ENCODE data around the gene IFI30. TPM values are rescaled to one million over a fixed set of nuclear protein-coding genes. Genes with fewer than 3 reads are reported as not detected.
A peak's percentile ranks its signal among the peaks of the same experiment; 100 is the strongest.

IFI30 gene
- total RNA-seq, 1 experiment from 2014 or later = 20.2 TPM

GRCh38 chr19:18194181-18194530, 20.5 kb downstream of the IFI30 start:
- H3K27me3 Mint-ChIP-seq (ENCODE audit: low read depth) = peaks cover 2% of the 10 kb centered on the region; the same call in 1 of the 2 replicates
- H3K27ac Mint-ChIP-seq = peak overlapping the region; percentile 92
- ChIA-PET POLR2A (interaction anchor here (1.7 kb wide), 1 partner anchor 30 kb away, joined by 5 read pairs; no protein-coding TSS in a partner anchor), CTCF (interaction anchor here (0.9 to 6.0 kb wide), 9 partner anchors 11 to 192 kb away, joined by 3 to 43 read pairs (median 12); partner anchors contain the start of genes GDF15, JUND and RAB3A)
- H3K36me3 Mint-ChIP-seq = peaks cover 15% of the 10 kb centered on the region
- H3K4me3 Mint-ChIP-seq = peak overlapping the region; percentile 82
- no peak for TF ChIP-seq E2F5 (CRISPR knock-in tag; IDR thresholded peaks at IDR 0.05)
- peaks cover 20% of the 10 kb centered on the region for H3K4me1 Mint-ChIP-seq
- no peak for DNase-seq (ENCODE audit: low spot score)
- H3K9me3 Mint-ChIP-seq = no peaks in the 10 kb centered on the region
- no peak for ATAC-seq

GRCh38 chr19:18194554-18195238, 21.1 kb downstream of the IFI30 start:
- Mint-ChIP-seq H3K4me3 (peak overlapping the region; percentile 82), H3K4me1 (peaks cover 20% of the 10 kb centered on the region), H3K36me3 (peaks cover 19% of the 10 kb centered on the region), H3K27ac (peak overlapping the region; percentile 92), H3K27me3 (ENCODE audit: low read depth) (peaks cover 2% of the 10 kb centered on the region; the same call in 1 of the 2 replicates), H3K9me3 (no peaks in the 10 kb centered on the region)
- DNase-seq (ENCODE audit: low spot score) = peak; percentile 63
- CTCF ChIA-PET = interaction anchor here (0.5 to 6.0 kb wide), 13 partner anchors 10 to 877 kb away, joined by 3 to 43 read pairs (median 6); partner anchors contain the start of genes GDF15, JUND and RAB3A
- no peak; the same call in 1 of the 2 replicates for ATAC-seq
- POLR2A ChIA-PET = interaction anchor here (1.7 kb wide), 1 partner anchor 30 kb away, joined by 5 read pairs; no protein-coding TSS in a partner anchor
- TF ChIP-seq ZNF671 (CRISPR knock-in tag; IDR thresholded peaks at IDR 0.05) (0 out of 2 replicates have a peak, but pooled peaks have one; percentile 10), ZNF281 (CRISPR knock-in tag; IDR thresholded peaks at IDR 0.05) (no peak), AR (CRISPR knock-in tag; IDR thresholded peaks at IDR 0.05) (no peak)

GRCh38 chr19:18196511-18196845, 22.9 kb downstream of the IFI30 start:
- H3K27me3 Mint-ChIP-seq (ENCODE audit: low read depth) = peaks cover 2% of the 10 kb centered on the region; the same call in 1 of the 2 replicates
- CTCF ChIA-PET = interaction anchor here (1.2 to 6.0 kb wide), 2 partner anchors 9 to 83 kb away, joined by 3 to 33 read pairs; no protein-coding TSS in a partner anchor
- POLR2A ChIA-PET = no interaction called here
- H3K4me1 Mint-ChIP-seq = peaks cover 20% of the 10 kb centered on the region
- no peak for DNase-seq (ENCODE audit: low spot score)
- ATAC-seq = no peak
- H3K9me3 Mint-ChIP-seq = no peaks in the 10 kb centered on the region
- no peak overlapping the region for H3K4me3 Mint-ChIP-seq
- H3K27ac Mint-ChIP-seq = no peak overlapping the region
- peaks cover 27% of the 10 kb centered on the region for H3K36me3 Mint-ChIP-seq
- TF ChIP-seq ELF4 (CRISPR knock-in tag; IDR thresholded peaks at IDR 0.05; ENCODE audit: low read depth) = no peak
- TF ChIP-seq NR2C2 (CRISPR knock-in tag; IDR thresholded peaks at IDR 0.05) = no peak
- no peak for TF ChIP-seq ZNF512 (CRISPR knock-in tag; IDR thresholded peaks at IDR 0.05; ENCODE audit: borderline replicate concordance)
- TF ChIP-seq ZNF121 (CRISPR knock-in tag; IDR thresholded peaks at IDR 0.05) = peak; percentile 69; the same call in 1 of the 2 replicates
- no peak for TF ChIP-seq TEAD4 (CRISPR knock-in tag; IDR thresholded peaks at IDR 0.05)
- TF ChIP-seq ZNF232 (CRISPR knock-in tag; IDR thresholded peaks at IDR 0.05) = no peak
- TF ChIP-seq ZNF423 (CRISPR knock-in tag; IDR thresholded peaks at IDR 0.05) = no peak
- TF ChIP-seq FOXP1 (CRISPR knock-in tag; IDR thresholded peaks at IDR 0.05; ENCODE audit: borderline replicate concordance) = no peak
- TF ChIP-seq MLX (CRISPR knock-in tag; IDR thresholded peaks at IDR 0.05) = no peak

All from WTC11 (cell line).